HG03378 (cell line): Measurements from ENCODE around the gene ZRANB3.

Experiments
- ATAC-seq: cut with Tn5 transposase; IDR thresholded peaks from one replicate; pipeline ENCODE4 v1.9.1; 2021; ENCODE audit warnings: mild to moderate bottlenecking, moderate library complexity; ENCODE audit not compliant: unreplicated experiment

Gene ZRANB3

GRCh38 chr2:135186054-135186453 is 345.0 kb downstream of the ZRANB3 start:
- no peak for ATAC-seq

- ATAC-seq = no peak
Observed at GRCh38 chr2:135183822-135184221, 347.2 kb downstream of the ZRANB3 start.

GRCh38 chr2:135182601-135183000 is 348.4 kb downstream of the ZRANB3 start:
- ATAC-seq = no peak

GRCh38 chr2:135182190-135182589 is 348.8 kb downstream of the ZRANB3 start:
- no peak for ATAC-seq

GRCh38 chr2:135179689-135180088 is 351.3 kb downstream of the ZRANB3 start:
- no peak for ATAC-seq

- ATAC-seq = no peak
Observed at GRCh38 chr2:135175177-135175576, 355.8 kb downstream of the ZRANB3 start.

GRCh38 chr2:135174810-135175093 is 356.3 kb downstream of the ZRANB3 start:
- no peak for ATAC-seq

GRCh38 chr2:135174049-135174809 is 356.8 kb downstream of the ZRANB3 start:
- no peak for ATAC-seq

- ATAC-seq = no peak
Observed at GRCh38 chr2:135169900-135170753, 360.9 kb downstream of the ZRANB3 start.

GRCh38 chr2:135168204-135168856 is 362.7 kb downstream of the ZRANB3 start:
- no peak for ATAC-seq

- ATAC-seq = no peak
Observed at GRCh38 chr2:135167273-135167672, 363.7 kb downstream of the ZRANB3 start.

GRCh38 chr2:135164431-135164830 is 366.6 kb downstream of the ZRANB3 start:
- ATAC-seq = no peak

- no peak for ATAC-seq
Observed at GRCh38 chr2:135163901-135164300, 367.1 kb downstream of the ZRANB3 start.

- no peak for ATAC-seq
Observed at GRCh38 chr2:135163306-135163705, 367.7 kb downstream of the ZRANB3 start.

- ATAC-seq = no peak
Observed at GRCh38 chr2:135162786-135163185, 368.2 kb downstream of the ZRANB3 start.

- ATAC-seq = no peak
Observed at GRCh38 chr2:135162377-135162776, 368.6 kb downstream of the ZRANB3 start.

GRCh38 chr2:135159191-135159590 is 371.8 kb downstream of the ZRANB3 start:
- ATAC-seq = no peak

GRCh38 chr2:135157856-135158255 is 373.2 kb downstream of the ZRANB3 start:
- ATAC-seq = no peak

- no peak for ATAC-seq
Observed at GRCh38 chr2:135154962-135155361, 376.1 kb downstream of the ZRANB3 start.

GRCh38 chr2:135152361-135152760 is 378.7 kb downstream of the ZRANB3 start:
- no peak for ATAC-seq

GRCh38 chr2:135151615-135152014 is 379.4 kb downstream of the ZRANB3 start:
- no peak for ATAC-seq

GRCh38 chr2:135150725-135151124 is 380.3 kb downstream of the ZRANB3 start:
- ATAC-seq = no peak
